OCI-LY1 (cell line): ENCODE results near the gene AGAP1.

Experiments used
- H2AFZ ChIP-seq: fragments of 200-600 bp; sonication (generic), shearing (Covaris generic); 2 replicates; pipeline ENCODE4 v1.6.0; 2014; ENCODE audit warnings: antibody characterized with exemption, mild to moderate bottlenecking, low read length
- H3F3A ChIP-seq: fragments of 200-600 bp; sonication (generic), shearing (Covaris generic); 2 replicates; pipeline ENCODE4 v1.6.0; 2014; ENCODE audit warnings: mild to moderate bottlenecking, antibody characterized with exemption, low read length, moderate library complexity; ENCODE audit not compliant: insufficient read depth
- H3K27ac ChIP-seq: fragments of 200-600 bp; sonication (generic); 2 replicates; pipeline ENCODE4 v1.5.1; 2014; ENCODE audit warnings: low read length, mixed run types, mild to moderate bottlenecking, low read depth; ENCODE audit not compliant: poor library complexity, severe bottlenecking
- H3K27me3 ChIP-seq: fragments of 200-600 bp; sonication (generic); 2 replicates; pipeline ENCODE4 v1.6.0; 2014; ENCODE audit warnings: antibody characterized with exemption, mild to moderate bottlenecking, low read length, moderate library complexity; ENCODE audit not compliant: insufficient read depth
- H3K36me3 ChIP-seq: fragments of 200-600 bp; sonication (generic); 2 replicates; pipeline ENCODE4 v1.6.1; 2014; ENCODE audit warnings: mild to moderate bottlenecking, antibody characterized with exemption, low read length, moderate library complexity, mixed read lengths; ENCODE audit not compliant: insufficient read depth
- H3K4me1 ChIP-seq: fragments of 200-600 bp; sonication (generic); 2 replicates; pipeline ENCODE4 v1.5.1; 2014; ENCODE audit warnings: mild to moderate bottlenecking, low read length, moderate library complexity; ENCODE audit not compliant: insufficient read depth, severe bottlenecking
- H3K4me2 ChIP-seq: fragments of 200-600 bp; sonication (generic), shearing (Covaris generic); 2 replicates; pipeline ENCODE4 v1.6.1; 2014; ENCODE audit warnings: low read length
- H3K4me3 ChIP-seq: fragments of 200-600 bp; sonication (generic); 2 replicates; pipeline ENCODE4 v1.5.1; 2014; ENCODE audit warnings: low read length, low read depth, mild to moderate bottlenecking, mixed read lengths; ENCODE audit not compliant: poor library complexity, severe bottlenecking
- H3K79me2 ChIP-seq: fragments of 200-600 bp; shearing (Covaris generic); 2 replicates; pipeline ENCODE4 v1.6.1; 2016; ENCODE audit warnings: mixed run types, low read length, mixed read lengths; ENCODE audit not compliant: insufficient read depth
- H3K9ac ChIP-seq: fragments of 200-600 bp; sonication (generic), shearing (Covaris generic); 2 replicates; pipeline ENCODE4 v1.6.1; 2014; ENCODE audit warnings: mild to moderate bottlenecking, low read length, mixed read lengths
- H3K9me2 ChIP-seq: fragments of 200-600 bp; sonication (generic), shearing (Covaris generic); 2 replicates; pipeline ENCODE4 v1.6.1; 2014; ENCODE audit warnings: low read depth, mild to moderate bottlenecking, low read length, mixed read lengths
- H3K9me3 ChIP-seq: fragments of 200-600 bp; shearing (Covaris generic); 2 replicates; pipeline ENCODE4 v1.6.1; 2014; ENCODE audit warnings: low read length, mixed read lengths
- H4K20me1 ChIP-seq: fragments of 200-600 bp; sonication (generic), shearing (Covaris generic); 2 replicates; pipeline ENCODE4 v1.6.0; 2016; ENCODE audit warnings: mild to moderate bottlenecking, low read length; ENCODE audit not compliant: insufficient read depth
- CTCF ChIP-seq: fragments of 200-600 bp; sonication (generic), shearing (Covaris generic); IDR thresholded peaks from 2 replicates; pipeline ENCODE4 v1.5.1; 2017; ENCODE audit warnings: mild to moderate bottlenecking, antibody characterized with exemption, low read length, moderate library complexity, mixed read lengths
- EZH2 ChIP-seq: fragments of 200-600 bp; sonication (generic), shearing (Covaris generic); IDR thresholded peaks from 2 replicates; pipeline ENCODE4 v1.8.0; 2017; ENCODE audit warnings: borderline replicate concordance, mixed run types, mild to moderate bottlenecking, antibody characterized with exemption, low read length, moderate library complexity, mixed read lengths

Gene AGAP1

GRCh38 chr2:235654103-235654813, 160.4 kb downstream of the AGAP1 start:
- no peaks in the 10 kb centered on the region for H3K4me1 ChIP-seq
- H2AFZ ChIP-seq = no peak overlapping the region
- H3K27me3 ChIP-seq = no peaks in the 10 kb centered on the region
- no peaks in the 10 kb centered on the region for H4K20me1 ChIP-seq
- no peak for TF ChIP-seq CTCF
- TF ChIP-seq EZH2 = no peak
- no peaks in the 10 kb centered on the region for H3K79me2 ChIP-seq
- H3K9ac ChIP-seq = no peak overlapping the region
- H3K4me2 ChIP-seq = no peak overlapping the region
- no peaks in the 10 kb centered on the region for H3K9me2 ChIP-seq
- no peak overlapping the region for H3K27ac ChIP-seq
- no peaks in the 10 kb centered on the region for H3K36me3 ChIP-seq
- no peaks in the 10 kb centered on the region for H3K9me3 ChIP-seq
- no peaks in the 10 kb centered on the region for H3F3A ChIP-seq
- no peak overlapping the region for H3K4me3 ChIP-seq

- no peak overlapping the region for H3K27ac ChIP-seq
- no peaks in the 10 kb centered on the region for H3K79me2 ChIP-seq
- H3K9ac ChIP-seq = no peak overlapping the region
- no peaks in the 10 kb centered on the region for H3K9me2 ChIP-seq
- H3K4me2 ChIP-seq = no peak overlapping the region
- H3K4me1 ChIP-seq = no peaks in the 10 kb centered on the region
- no peaks in the 10 kb centered on the region for H3F3A ChIP-seq
- H3K27me3 ChIP-seq = no peaks in the 10 kb centered on the region
- H3K4me3 ChIP-seq = no peak overlapping the region
- H4K20me1 ChIP-seq = no peaks in the 10 kb centered on the region
- H3K9me3 ChIP-seq = no peaks in the 10 kb centered on the region
- H3K36me3 ChIP-seq = no peaks in the 10 kb centered on the region
- TF ChIP-seq CTCF (no peak), EZH2 (no peak)
- no peak overlapping the region for H2AFZ ChIP-seq
These were observed 164.7 kb downstream of the AGAP1 start for GRCh38 chr2:235658351-235659174.

GRCh38 chr2:235659767-235660322, 166.0 kb downstream of the AGAP1 start:
- H3K27ac ChIP-seq = no peak overlapping the region
- H3K9me2 ChIP-seq = no peaks in the 10 kb centered on the region

More at GRCh38 chr2:235659767-235660322, 166.0 kb downstream of the AGAP1 start:
- Histone ChIP-seq H2AFZ (no peak overlapping the region), H3K9ac (no peak overlapping the region), H3K4me2 (no peak overlapping the region), H3K27me3 (no peaks in the 10 kb centered on the region), H3K36me3 (no peaks in the 10 kb centered on the region), H3K9me3 (no peaks in the 10 kb centered on the region), H3K4me3 (no peak overlapping the region), H3K4me1 (no peaks in the 10 kb centered on the region), H3K79me2 (no peaks in the 10 kb centered on the region), H4K20me1 (no peaks in the 10 kb centered on the region), H3F3A (no peaks in the 10 kb centered on the region)
- no peak for TF ChIP-seq CTCF
- no peak for TF ChIP-seq EZH2
